ENCODE data around the gene PTPRN2.
"Not testable (repeated sequence)": the region's sequence is repeated elsewhere in the genome, so short reads cannot be mapped to it uniquely, and the experiment has no call there.

Gene PTPRN2

GRCh38 chr7:158053183-158053915 lies 534.3 kb downstream of the PTPRN2 start:
- Mint-ChIP-seq H3K4me1 (ENCODE audit: low read depth in 2 of 2) (no peaks in the 10 kb centered on the region), H3K27me3 (no peaks in the 10 kb centered on the region), H3K4me3 (no peak overlapping the region), H3K9me3 (peaks cover 0 to 3% of the 10 kb centered on the region in 2 donors), H3K27ac (no peak overlapping the region), H3K36me3 (ENCODE audit: insufficient read depth) (no peaks in the 10 kb centered on the region)
- ATAC-seq (replicated peaks), result no peak
- no peak for DNase-seq

GRCh38 chr7:158052381-158053060 lies 535.1 kb downstream of the PTPRN2 start:
- ATAC-seq (replicated peaks), result no peak
- H3K9me3 Mint-ChIP-seq, result peaks cover 0 to 3% of the 10 kb centered on the region in 2 donors
- DNase-seq, result no peak
- no peaks in the 10 kb centered on the region for H3K36me3 Mint-ChIP-seq (ENCODE audit: insufficient read depth)
- H3K4me1 Mint-ChIP-seq (ENCODE audit: low read depth in 2 of 2), result no peaks in the 10 kb centered on the region
- H3K27ac Mint-ChIP-seq, result no peak overlapping the region
- no peaks in the 10 kb centered on the region for H3K27me3 Mint-ChIP-seq
- no peak overlapping the region for H3K4me3 Mint-ChIP-seq

GRCh38 chr7:158051776-158052175 lies 535.8 kb downstream of the PTPRN2 start:
- DNase-seq (no peak), ATAC-seq (replicated peaks) (no peak)
- Mint-ChIP-seq H3K4me1 (ENCODE audit: low read depth in 2 of 2) (no peaks in the 10 kb centered on the region), H3K9me3 (peaks cover 0 to 3% of the 10 kb centered on the region in 2 donors), H3K27me3 (no peaks in the 10 kb centered on the region), H3K4me3 (no peak overlapping the region), H3K36me3 (ENCODE audit: insufficient read depth) (no peaks in the 10 kb centered on the region), H3K27ac (no peak overlapping the region)

GRCh38 chr7:158050978-158051651 lies 536.5 kb downstream of the PTPRN2 start:
- no peak overlapping the region for H3K27ac Mint-ChIP-seq
- no peak for ATAC-seq (replicated peaks)

GRCh38 chr7:158050441-158050977 lies 537.1 kb downstream of the PTPRN2 start:
- Mint-ChIP-seq H3K4me3 (no peak overlapping the region), H3K27ac (no peak overlapping the region), H3K36me3 (ENCODE audit: insufficient read depth) (no peaks in the 10 kb centered on the region), H3K9me3 (peaks cover 0 to 3% of the 10 kb centered on the region in 2 donors), H3K27me3 (no peaks in the 10 kb centered on the region), H3K4me1 (ENCODE audit: low read depth in 2 of 2) (no peaks in the 10 kb centered on the region)
- ATAC-seq (replicated peaks), result no peak
- DNase-seq, result no peak

More at GRCh38 chr7:158050978-158051651, 536.5 kb downstream of the PTPRN2 start:
- Mint-ChIP-seq H3K36me3 (ENCODE audit: insufficient read depth) (no peaks in the 10 kb centered on the region), H3K4me1 (ENCODE audit: low read depth in 2 of 2) (no peaks in the 10 kb centered on the region), H3K27me3 (no peaks in the 10 kb centered on the region), H3K9me3 (peaks cover 0 to 3% of the 10 kb centered on the region in 2 donors), H3K4me3 (no peak overlapping the region)
- DNase-seq, result no peak

- H3K4me3 Mint-ChIP-seq, result no peak overlapping the region
- ATAC-seq (replicated peaks) (no peak), DNase-seq (no peak)
- H3K4me1 Mint-ChIP-seq (ENCODE audit: low read depth in 2 of 2), result no peaks in the 10 kb centered on the region
- no peaks in the 10 kb centered on the region for H3K36me3 Mint-ChIP-seq (ENCODE audit: insufficient read depth)
- H3K27me3 Mint-ChIP-seq, result no peaks in the 10 kb centered on the region
- H3K9me3 Mint-ChIP-seq, result no peaks in the 10 kb centered on the region
- no peak overlapping the region for H3K27ac Mint-ChIP-seq
These were observed 538.4 kb downstream of the PTPRN2 start for GRCh38 chr7:158049271-158049670.

GRCh38 chr7:158048569-158048968 lies 539.1 kb downstream of the PTPRN2 start:
- Mint-ChIP-seq H3K36me3 (ENCODE audit: insufficient read depth) (no peaks in the 10 kb centered on the region), H3K27ac (no peak overlapping the region), H3K9me3 (no peaks in the 10 kb centered on the region), H3K4me1 (ENCODE audit: low read depth in 2 of 2) (no peaks in the 10 kb centered on the region), H3K27me3 (no peaks in the 10 kb centered on the region), H3K4me3 (no peak overlapping the region)
- DNase-seq (no peak), ATAC-seq (replicated peaks) (no peak)

- H3K36me3 Mint-ChIP-seq (ENCODE audit: insufficient read depth), result no peaks in the 10 kb centered on the region
- peaks cover 0 to 1% of the 10 kb centered on the region in 2 donors for H3K27me3 Mint-ChIP-seq
- H3K4me1 Mint-ChIP-seq (ENCODE audit: low read depth in 2 of 2), result no peaks in the 10 kb centered on the region
- no peak for DNase-seq
- H3K27ac Mint-ChIP-seq, result no peak overlapping the region
- no peaks in the 10 kb centered on the region for H3K9me3 Mint-ChIP-seq
- H3K4me3 Mint-ChIP-seq, result no peak overlapping the region
- ATAC-seq (replicated peaks), result no peak
These were observed 540.1 kb downstream of the PTPRN2 start for GRCh38 chr7:158047391-158048059.

GRCh38 chr7:158046246-158046645 lies 541.4 kb downstream of the PTPRN2 start:
- not testable (repeated sequence) for ATAC-seq (replicated peaks); H3K9me3 Mint-ChIP-seq; H3K4me1 Mint-ChIP-seq (ENCODE audit: low read depth in 2 of 2); H3K4me3 Mint-ChIP-seq; H3K27ac Mint-ChIP-seq; H3K36me3 Mint-ChIP-seq (ENCODE audit: insufficient read depth); DNase-seq; H3K27me3 Mint-ChIP-seq

GRCh38 chr7:158044482-158044823 lies 543.2 kb downstream of the PTPRN2 start:
- DNase-seq, result no peak
- Mint-ChIP-seq H3K4me3 (no peak overlapping the region), H3K9me3 (peaks cover 8 to 11% of the 10 kb centered on the region in 2 donors), H3K27me3 (peaks cover 0 to 7% of the 10 kb centered on the region in 2 donors), H3K27ac (no peak overlapping the region), H3K36me3 (ENCODE audit: insufficient read depth) (no peaks in the 10 kb centered on the region), H3K4me1 (ENCODE audit: low read depth in 2 of 2) (no peaks in the 10 kb centered on the region)
- ATAC-seq (replicated peaks), result no peak

GRCh38 chr7:158043551-158044481 lies 543.8 kb downstream of the PTPRN2 start:
- Mint-ChIP-seq H3K27ac (no peak overlapping the region), H3K9me3 (peaks cover 11 to 12% of the 10 kb centered on the region in 2 donors), H3K27me3 (peaks cover 0 to 7% of the 10 kb centered on the region in 2 donors), H3K4me1 (ENCODE audit: low read depth in 2 of 2) (no peaks in the 10 kb centered on the region), H3K4me3 (no peak overlapping the region), H3K36me3 (ENCODE audit: insufficient read depth) (no peaks in the 10 kb centered on the region)
- ATAC-seq (replicated peaks) (no peak), DNase-seq (no peak)

- no peak overlapping the region for H3K27ac Mint-ChIP-seq
- no peak for DNase-seq
- peaks cover 11 to 12% of the 10 kb centered on the region in 2 donors for H3K9me3 Mint-ChIP-seq
- no peaks in the 10 kb centered on the region for H3K36me3 Mint-ChIP-seq (ENCODE audit: insufficient read depth)
- ATAC-seq (replicated peaks), result no peak
- peaks cover 0 to 7% of the 10 kb centered on the region in 2 donors for H3K27me3 Mint-ChIP-seq
- no peak overlapping the region for H3K4me3 Mint-ChIP-seq
- H3K4me1 Mint-ChIP-seq (ENCODE audit: low read depth in 2 of 2), result no peaks in the 10 kb centered on the region
These were observed 545.3 kb downstream of the PTPRN2 start for GRCh38 chr7:158042156-158042880.

Data from effector memory CD8-positive, alpha-beta T cell (primary cell).